Large intestine (tissue), 3 donors: Measurements from ENCODE around the gene INO80B. TPM values are rescaled to one million over a fixed set of nuclear protein-coding genes. Genes with fewer than 3 reads are reported as not detected.
"Not testable (repeated sequence)": the region's sequence is repeated elsewhere in the genome, so short reads cannot be mapped to it uniquely, and the experiment has no call there.

ENCODE experiments used
- DNase-seq, 2 donors: peaks; one replicate each; pipeline versions ENCODE4 v3.0.0 to v3.0.0-alpha.2; 2013
- H3K27ac ChIP-seq: one replicate; pipeline ENCODE4 v1.5.1; 2013; ENCODE audit warnings: low read length
- H3K27me3 ChIP-seq: 2 replicates; pipeline ENCODE4 v1.6.1; 2013; ENCODE audit warnings: low read length; ENCODE audit not compliant: control insufficient read depth, insufficient read depth
- H3K36me3 ChIP-seq: 2 replicates; pipeline ENCODE4 v1.6.1; 2013; ENCODE audit warnings: low read length; ENCODE audit not compliant: control insufficient read depth, insufficient read depth
- H3K4me1 ChIP-seq: one replicate; pipeline ENCODE4 v1.6.1; 2013; ENCODE audit warnings: low read length; ENCODE audit not compliant: control insufficient read depth, insufficient read depth
- H3K4me3 ChIP-seq: one replicate; pipeline ENCODE4 v1.5.1; 2013; ENCODE audit warnings: low read length
- H3K9me3 ChIP-seq: one replicate; pipeline ENCODE4 v1.6.1; 2013; ENCODE audit warnings: mild to moderate bottlenecking, low read depth, low read length, moderate library complexity; ENCODE audit not compliant: control insufficient read depth
- WGBS: methylation state at CpG from one replicate; pipeline ENCODE4 v1.1.5; 2013; ENCODE audit warnings: low lambda C conversion rate; ENCODE audit not compliant: insufficient coverage; 5-methylcytosine and 5-hydroxymethylcytosine counted together
- polyA plus RNA-seq: library from polyadenylated mRNA; unstranded; fragments of 120-200 nt; gene quantifications from one replicate; pipeline ENCODE4 v1.2.1, GENCODE V29; 2013

INO80B gene
- polyA plus RNA-seq, 1 donor: 34.7 TPM

GRCh38 chr2:74447230-74447999 is 7.5 kb upstream of the INO80B start:
- no peaks in the 10 kb centered on the region for H3K27me3 ChIP-seq
- H3K36me3 ChIP-seq: no peaks in the 10 kb centered on the region
- H3K4me3 ChIP-seq: no peak overlapping the region
- H3K4me1 ChIP-seq: peaks cover 22% of the 10 kb centered on the region
- H3K9me3 ChIP-seq: no peaks in the 10 kb centered on the region
- peak in 1 of 2 donors; percentile 43 for DNase-seq
- WGBS: 56% methylated on average over 3 of the region's 5 CpGs
- H3K27ac ChIP-seq: no peak overlapping the region

GRCh38 chr2:74448771-74449170 is 6.1 kb upstream of the INO80B start:
- WGBS: 100% methylated on average over 1 of the region's 2 CpGs
- Histone ChIP-seq H3K4me3 (no peak overlapping the region), H3K27me3 (no peaks in the 10 kb centered on the region), H3K27ac (no peak overlapping the region), H3K36me3 (no peaks in the 10 kb centered on the region), H3K9me3 (no peaks in the 10 kb centered on the region), H3K4me1 (peaks cover 17% of the 10 kb centered on the region)
- no peak for DNase-seq

GRCh38 chr2:74450570-74451190 is 4.2 kb upstream of the INO80B start:
- Histone ChIP-seq H3K36me3 (no peaks in the 10 kb centered on the region), H3K4me3 (no peak overlapping the region), H3K4me1 (peaks cover 16% of the 10 kb centered on the region), H3K27ac (no peak overlapping the region), H3K27me3 (no peaks in the 10 kb centered on the region), H3K9me3 (no peaks in the 10 kb centered on the region)
- WGBS: 100% methylated on average over 1 of the region's 3 CpGs
- DNase-seq: no peak

- Histone ChIP-seq H3K4me3 (peak overlapping the region; percentile 93), H3K27ac (peak overlapping the region; percentile 100), H3K4me1 (peaks cover 26% of the 10 kb centered on the region), H3K36me3 (peaks cover 15% of the 10 kb centered on the region), H3K9me3 (no peaks in the 10 kb centered on the region), H3K27me3 (no peaks in the 10 kb centered on the region)
- no peak for DNase-seq
- no CpG with 5 or more reads among the region's 27 CpGs for WGBS
These were observed 2.3 kb downstream of the INO80B start for GRCh38 chr2:74457129-74457548.

GRCh38 chr2:74457549-74458131 is 2.8 kb downstream of the INO80B start:
- peak overlapping the region; percentile 93 for H3K4me3 ChIP-seq
- DNase-seq: peak in 1 of 2 donors; percentile 76
- H3K27me3 ChIP-seq: no peaks in the 10 kb centered on the region
- peak overlapping the region; percentile 100 for H3K27ac ChIP-seq
- no CpG with 5 or more reads among the region's 46 CpGs for WGBS
- H3K9me3 ChIP-seq: no peaks in the 10 kb centered on the region
- H3K36me3 ChIP-seq: peaks cover 20% of the 10 kb centered on the region
- peaks cover 26% of the 10 kb centered on the region for H3K4me1 ChIP-seq

GRCh38 chr2:74458132-74458937 is 3.4 kb downstream of the INO80B start, which contains the start of gene WBP1:
Gene WBP1, plus strand, starts transcription at chr2:74458438. Its CDS starts 165 bp downstream, at chr2:74458603.
- H3K27ac ChIP-seq: peak within 1 kb of the TSS; percentile 100
- peaks cover 24% of the 10 kb centered on the region for H3K36me3 ChIP-seq

GRCh38 chr2:74458938-74459363 is 4.1 kb downstream of the INO80B start:
- no peaks in the 10 kb centered on the region for H3K27me3 ChIP-seq
- no CpG with 5 or more reads among the region's 10 CpGs for WGBS
- H3K4me1 ChIP-seq: peaks cover 35% of the 10 kb centered on the region
- peak overlapping the region; percentile 34 for H3K27ac ChIP-seq
- no peak for DNase-seq
- H3K9me3 ChIP-seq: no peaks in the 10 kb centered on the region
- H3K4me3 ChIP-seq: peak overlapping the region; percentile 66
- peaks cover 24% of the 10 kb centered on the region for H3K36me3 ChIP-seq

More at GRCh38 chr2:74458132-74458937, 3.4 kb downstream of the INO80B start, which contains the start of gene WBP1:
- H3K9me3 ChIP-seq: no peaks in the 10 kb centered on the region
- H3K27me3 ChIP-seq: no peaks in the 10 kb centered on the region
- peak; percentile 100 for DNase-seq
- H3K4me3 ChIP-seq: peak within 1 kb of the TSS; percentile 93
- peaks cover 32% of the 10 kb centered on the region for H3K4me1 ChIP-seq
- WGBS: no CpG with 5 or more reads among the region's 38 CpGs

- peaks cover 24% of the 10 kb centered on the region for H3K36me3 ChIP-seq
- DNase-seq, H3K27me3 ChIP-seq, H3K9me3 ChIP-seq, H3K27ac ChIP-seq: not testable (repeated sequence)
- WGBS: no CpG with 5 or more reads among the region's 13 CpGs
- H3K4me1 ChIP-seq: peaks cover 38% of the 10 kb centered on the region
- peak overlapping the region; percentile 66 for H3K4me3 ChIP-seq
These were observed 4.7 kb downstream of the INO80B start for GRCh38 chr2:74459503-74460118.

GRCh38 chr2:74460187-74460586 is 5.3 kb downstream of the INO80B start:
- no CpG with 5 or more reads among the region's 10 CpGs for WGBS
- not testable (repeated sequence) for H3K27me3 ChIP-seq, H3K27ac ChIP-seq, DNase-seq, H3K9me3 ChIP-seq, H3K4me3 ChIP-seq
- peaks cover 38% of the 10 kb centered on the region for H3K4me1 ChIP-seq
- peaks cover 24% of the 10 kb centered on the region for H3K36me3 ChIP-seq
